Activated CD4-positive, alpha-beta T cell treated with anti-CD3 and anti-CD28 coated beads, Interleukin-2, amount 50 U/mL, for 1 hour (primary cell): ENCODE data around the gene DMD.
"Not testable (repeated sequence)": the region's sequence is repeated elsewhere in the genome, so short reads cannot be mapped to it uniquely, and the experiment has no call there.

Source experiments
- DNase-seq: peaks from one replicate; pipeline ENCODE4 v3.0.0-alpha.2; 2020

DMD gene

DNA sequence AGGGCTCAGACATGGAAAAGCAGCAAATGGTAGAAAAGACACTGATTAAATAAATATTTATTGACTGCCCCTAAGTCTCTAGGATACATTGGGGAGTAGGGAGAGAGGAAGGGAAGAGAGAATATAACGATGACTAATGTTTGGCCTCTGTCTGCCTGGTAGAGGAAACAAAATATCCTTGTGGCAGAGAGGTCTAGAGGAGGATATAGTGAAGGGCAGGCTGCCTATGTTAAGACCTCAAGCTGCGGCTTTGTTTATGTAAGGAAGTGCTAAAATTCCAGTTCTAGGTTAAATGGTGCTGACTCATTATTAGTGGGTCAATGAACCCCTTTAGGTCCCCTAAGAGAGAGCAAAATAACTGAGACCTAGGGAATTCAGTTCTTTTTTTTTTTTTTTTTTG is 1712.2 kb downstream of the DMD start:
- no peak for DNase-seq

DNA sequence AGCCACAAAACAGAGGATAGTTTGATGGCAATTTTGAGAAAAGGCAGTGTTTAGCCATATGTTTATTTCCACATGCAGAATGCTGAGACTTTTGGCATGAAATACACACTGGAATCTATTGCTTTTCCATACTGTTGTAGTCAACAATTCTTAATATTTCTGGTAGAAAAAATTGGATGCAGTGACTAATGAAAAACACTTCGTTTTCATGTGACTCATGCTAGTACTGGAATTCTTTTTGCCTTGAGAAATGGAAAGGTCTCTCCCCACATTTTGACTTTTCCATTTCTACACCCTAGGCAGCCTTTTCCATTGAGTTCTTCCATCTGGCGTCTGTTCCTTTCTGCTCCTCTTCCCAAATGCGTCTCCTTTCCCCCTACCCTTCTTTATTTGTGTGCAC is 1714.3 kb downstream of the DMD start:
- no peak for DNase-seq

DNA sequence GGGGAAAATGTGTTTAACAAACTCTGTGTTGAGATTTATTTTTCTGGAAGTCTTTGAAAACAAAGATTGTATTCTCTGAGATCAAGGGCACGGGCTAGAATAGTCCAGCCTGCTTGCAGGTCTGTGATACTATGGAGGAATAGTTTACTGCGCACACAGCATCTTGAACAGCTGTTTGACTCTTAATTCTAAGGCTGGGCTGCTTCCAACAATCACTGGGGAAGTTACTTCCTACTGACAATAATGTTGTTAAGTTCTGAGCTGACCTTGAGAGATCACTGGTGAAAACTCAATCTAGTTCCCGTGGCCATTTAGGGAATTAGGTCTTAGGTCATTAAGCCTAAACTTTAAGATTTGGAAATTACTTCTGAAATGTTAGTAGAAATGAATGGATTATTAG is 1723.4 kb downstream of the DMD start:
- DNase-seq, result no peak

DNA sequence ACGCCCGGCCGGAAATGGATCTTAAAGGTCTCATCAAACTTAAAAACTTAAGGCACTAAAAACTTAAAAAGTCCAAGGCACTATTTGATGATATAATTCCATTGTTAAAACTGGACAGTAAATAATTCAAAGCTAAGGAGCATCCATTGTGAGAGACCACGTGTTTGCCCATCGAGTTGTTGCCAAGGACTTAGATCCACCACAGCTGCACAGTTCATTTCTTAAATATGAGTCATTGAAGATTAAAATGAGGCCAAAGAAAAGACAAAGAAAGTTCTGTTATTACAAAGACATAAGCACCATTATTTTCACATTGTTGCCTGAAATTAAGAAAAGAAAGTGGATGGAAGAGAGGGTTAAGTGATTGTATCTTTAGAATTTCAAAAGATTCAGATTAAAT is 1728.0 kb downstream of the DMD start:
- no peak for DNase-seq

DNA sequence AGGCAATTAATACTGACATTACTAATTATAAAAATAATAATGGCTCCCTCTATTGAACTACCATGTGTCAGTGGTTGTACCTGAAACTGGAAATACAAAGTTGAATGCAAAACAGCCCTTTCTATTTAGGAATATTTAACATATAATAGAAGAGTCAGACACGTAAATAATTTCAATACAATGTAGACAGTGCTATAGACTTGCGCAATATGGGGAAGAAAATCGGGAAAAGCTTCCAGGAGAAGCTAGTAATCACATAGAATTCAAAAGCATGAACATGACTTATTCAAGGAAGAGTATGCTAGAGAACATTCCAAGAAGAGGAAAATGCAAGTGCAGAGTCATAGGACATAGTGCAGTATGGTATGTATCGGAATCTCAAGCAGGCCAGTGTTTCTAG is 1730.7 kb downstream of the DMD start:
- DNase-seq, result no peak

DNA sequence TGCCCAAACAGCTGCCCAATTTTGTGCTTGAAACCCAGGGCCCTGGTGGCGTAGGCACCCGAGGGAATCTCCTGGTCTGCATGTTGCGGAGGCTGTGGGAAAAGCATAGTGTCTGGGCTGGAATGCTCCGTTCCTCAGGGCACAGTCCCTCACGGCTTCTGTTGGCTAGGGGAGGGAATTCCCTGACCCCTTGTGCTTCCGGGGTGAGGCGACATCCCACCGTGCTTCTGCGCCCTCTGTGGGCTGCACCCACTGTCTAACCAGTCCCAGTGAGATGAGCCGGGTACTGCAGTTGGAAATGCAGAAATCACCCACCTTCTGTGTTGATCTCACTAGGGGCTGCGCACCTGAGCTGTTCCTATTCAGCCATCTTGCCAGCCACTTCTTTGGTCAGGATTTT is 1740.1 kb downstream of the DMD start:
- no peak for DNase-seq

DNA sequence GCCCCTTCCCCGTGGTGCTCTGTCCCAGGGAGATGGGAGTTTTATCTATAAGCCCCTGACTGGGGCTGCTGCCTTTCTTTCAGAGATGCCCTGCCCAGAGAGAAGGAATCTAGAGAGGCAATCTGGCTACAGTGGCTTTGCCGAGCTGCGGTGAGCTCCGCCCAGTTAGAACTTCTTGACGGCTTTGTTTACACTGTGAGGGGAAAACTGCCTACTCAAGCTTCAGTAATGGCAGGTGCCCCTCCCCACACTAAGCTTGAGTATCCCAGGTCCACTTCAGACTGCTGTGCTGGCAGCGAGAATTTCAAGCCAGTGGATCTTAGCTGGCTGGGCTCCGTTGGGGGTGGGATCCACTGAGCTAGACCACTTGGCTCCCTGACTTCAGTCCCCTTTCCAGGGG is 1740.6 kb downstream of the DMD start:
- DNase-seq, result not testable (repeated sequence)

DNA sequence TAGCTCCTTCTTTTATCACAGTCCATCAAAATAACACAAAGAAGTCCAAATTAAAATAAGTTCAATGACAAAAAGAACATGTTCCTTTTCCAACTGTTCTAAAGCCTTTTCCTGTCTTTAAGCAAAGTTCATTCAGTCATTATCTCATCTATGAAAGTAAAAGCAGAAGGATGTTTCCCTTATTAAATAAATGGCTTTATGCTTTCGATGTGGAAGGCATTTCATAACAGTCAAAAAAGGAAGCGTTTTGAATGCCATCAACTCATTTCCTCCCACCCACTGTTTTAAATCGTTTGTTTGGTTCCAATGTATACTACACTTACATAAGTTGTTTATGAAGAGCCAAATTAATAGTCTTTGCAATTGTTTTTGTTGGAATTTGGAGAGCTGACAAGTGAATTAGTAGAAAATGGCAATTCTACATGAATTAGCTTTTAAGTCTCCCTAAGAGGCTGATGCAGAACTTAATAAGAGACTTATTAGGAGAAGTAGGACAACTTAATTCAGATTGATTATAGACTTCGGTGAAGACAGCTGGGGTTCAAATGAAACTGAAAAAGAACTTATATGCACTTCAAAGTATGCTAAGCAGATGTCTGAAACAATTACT is 1746.9 kb downstream of the DMD start:
- no peak for DNase-seq

DNA sequence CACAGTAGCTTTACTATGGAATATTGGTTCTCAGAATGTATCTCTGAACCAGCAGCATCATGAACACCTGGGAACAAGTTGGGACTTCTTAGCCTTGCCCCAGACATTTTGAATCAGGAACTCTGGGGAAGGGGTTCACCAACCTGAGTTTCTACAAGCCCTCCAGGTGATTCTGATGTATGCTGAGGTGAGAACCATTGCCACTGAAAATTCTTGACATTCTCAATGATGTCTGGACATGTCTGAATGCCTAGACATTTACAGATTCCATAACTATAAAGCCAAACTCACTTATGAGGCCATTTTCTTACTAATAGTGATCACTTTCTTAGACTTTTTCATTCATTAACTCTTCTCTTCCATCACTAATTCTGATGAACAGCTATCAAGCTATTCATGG is 1750.1 kb downstream of the DMD start:
- no peak for DNase-seq

DNA sequence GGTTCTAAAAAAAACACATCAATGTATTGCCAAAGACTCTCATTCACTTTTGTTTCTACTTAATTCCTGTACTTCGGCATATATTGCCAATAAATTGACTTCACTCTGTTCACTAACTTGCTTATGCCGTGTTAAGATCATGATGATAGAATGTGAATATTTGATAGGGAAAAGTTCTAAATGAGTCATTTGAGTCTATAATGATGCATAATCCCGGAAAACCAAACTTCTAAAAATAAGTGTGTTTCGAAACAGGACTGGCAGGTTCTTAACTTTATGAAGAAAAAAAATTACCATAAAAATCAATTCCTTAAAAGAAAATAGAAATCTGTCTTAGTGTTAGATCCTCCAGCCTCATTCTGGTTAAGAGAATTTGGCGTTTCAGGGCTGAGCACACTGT is 1752.0 kb downstream of the DMD start:
- no peak for DNase-seq

DNA sequence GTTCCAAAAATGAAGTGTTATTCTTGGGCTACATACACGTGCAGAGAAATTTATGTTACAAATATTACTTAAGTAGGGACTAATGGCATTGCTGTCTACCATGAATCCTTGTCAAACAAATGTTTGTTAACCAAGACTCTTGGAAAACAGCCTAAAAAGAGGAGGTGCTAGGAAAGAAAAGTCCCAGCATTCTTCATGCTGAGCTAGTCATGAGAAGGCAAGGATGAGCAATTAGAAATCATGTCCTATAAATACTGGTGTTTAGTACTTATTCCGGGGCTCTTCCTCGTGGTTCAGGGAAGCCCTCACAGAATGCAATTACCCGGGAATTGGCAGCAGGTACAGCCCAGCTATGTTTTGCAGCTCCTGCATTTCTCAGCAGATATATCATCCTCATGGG is 1761.4 kb downstream of the DMD start:
- no peak for DNase-seq

DNA sequence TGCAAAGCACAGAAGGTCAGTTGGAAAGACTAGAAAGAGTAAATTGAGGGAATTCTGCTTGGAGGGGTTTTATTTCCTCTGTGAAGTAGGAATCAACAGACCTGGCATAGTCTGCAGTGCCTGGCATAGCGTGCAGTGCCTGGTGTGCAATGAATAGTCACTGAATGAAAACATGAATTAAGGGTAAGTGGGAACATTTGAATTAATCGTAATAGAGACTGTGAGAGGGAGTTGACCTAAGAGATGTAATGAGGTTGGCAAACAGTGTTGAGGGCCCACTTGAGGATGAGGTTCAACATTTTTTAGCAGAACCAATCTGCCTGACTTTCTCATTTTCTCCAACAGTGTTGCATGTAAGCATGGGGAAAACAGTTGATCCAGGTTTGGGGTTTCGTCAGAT is 1762.3 kb downstream of the DMD start:
- no peak for DNase-seq

DNA sequence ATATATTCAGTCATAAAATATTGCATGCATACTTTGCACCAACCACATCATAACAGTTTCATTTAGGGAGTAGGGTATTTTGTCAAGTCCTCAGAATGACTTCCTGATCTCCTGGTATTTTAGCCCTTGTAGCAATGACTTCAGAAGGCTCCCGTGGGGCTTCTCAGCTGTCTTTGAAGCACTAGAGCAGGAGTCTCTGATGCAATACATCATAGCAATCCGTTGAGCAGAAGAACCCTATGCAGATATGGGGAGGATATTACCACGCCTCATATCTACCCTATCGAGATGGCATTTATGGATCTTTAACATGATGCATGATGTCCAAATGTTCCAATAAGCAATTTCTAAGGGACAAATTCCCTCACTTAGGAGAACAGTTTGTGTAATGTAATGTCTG is 1765.8 kb downstream of the DMD start:
- DNase-seq, result no peak

DNA sequence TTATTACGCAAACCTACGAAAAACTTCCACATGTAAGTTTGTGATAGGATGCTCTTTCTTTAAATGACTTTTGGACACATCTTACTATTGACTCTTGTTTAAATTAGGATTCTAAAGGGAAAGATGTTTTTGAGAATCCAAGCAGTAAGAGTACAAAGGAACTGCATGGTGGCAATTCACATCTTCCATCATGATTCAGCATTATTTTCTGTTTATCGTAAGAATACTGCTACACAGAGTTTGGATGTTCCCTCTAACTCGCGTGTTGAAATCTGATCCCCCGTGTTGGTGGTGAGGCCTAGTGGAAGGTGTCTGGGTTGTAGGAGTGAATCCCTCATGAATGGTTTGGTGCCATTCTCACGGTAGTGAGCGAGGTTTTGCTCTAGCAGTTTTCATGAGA is 1767.7 kb downstream of the DMD start:
- DNase-seq, result no peak

DNA sequence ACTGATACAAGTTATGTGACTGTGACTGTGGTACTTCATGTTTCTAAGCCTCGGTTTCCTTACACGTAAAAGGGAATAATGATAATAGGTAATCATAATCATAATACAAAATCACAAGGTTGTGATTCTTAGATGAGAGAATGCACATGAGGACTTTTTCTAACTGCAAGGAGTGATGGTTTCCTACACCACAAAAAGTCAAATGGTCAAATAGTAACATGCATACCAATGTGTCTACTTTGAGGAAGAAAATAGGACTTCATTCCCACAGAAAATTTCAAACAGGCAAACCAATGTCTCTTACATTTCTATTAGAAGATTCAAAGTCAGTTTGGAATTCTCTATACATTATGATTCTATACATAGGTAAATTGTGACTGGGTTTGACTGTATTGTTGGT is 1770.8 kb downstream of the DMD start:
- DNase-seq, result no peak

DNA sequence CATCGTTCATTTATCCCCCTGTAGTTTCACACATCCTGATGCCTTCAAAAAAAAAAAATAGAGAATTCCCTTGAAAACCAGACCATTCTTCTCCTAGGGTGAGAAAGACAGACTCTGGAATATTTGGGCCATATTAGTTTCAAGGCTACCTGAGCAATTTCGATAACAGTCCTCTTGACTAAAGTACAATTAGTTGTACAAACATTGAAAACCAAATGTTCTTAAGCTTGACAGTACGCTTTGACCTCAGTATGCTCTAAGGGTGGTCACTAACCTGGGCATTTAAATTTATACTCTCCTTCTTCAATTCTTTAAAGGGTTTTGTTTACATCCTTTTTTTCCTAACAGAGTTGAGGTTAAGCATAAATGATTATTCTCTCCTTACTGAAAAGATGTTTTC is 1774.9 kb downstream of the DMD start:
- no peak for DNase-seq

DNA sequence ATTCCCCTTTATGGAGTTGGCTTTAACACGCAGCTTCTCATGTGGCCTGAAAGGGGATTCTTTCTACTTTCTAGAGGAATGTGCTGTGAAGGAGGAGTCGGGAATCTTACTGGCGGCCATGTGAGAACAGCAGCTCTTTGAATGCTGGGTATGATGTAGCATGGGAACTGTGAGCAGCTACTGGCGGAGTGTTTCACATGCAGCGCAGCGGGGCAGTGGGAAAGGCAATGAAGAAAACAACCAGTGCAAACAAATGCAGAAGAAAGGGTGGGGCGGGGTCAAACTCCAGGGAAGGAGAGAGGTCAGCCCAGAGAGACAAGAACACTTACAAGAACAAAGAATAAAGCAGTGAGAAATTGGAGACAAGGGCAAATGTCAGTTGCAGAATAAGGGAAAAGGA is 1775.8 kb downstream of the DMD start:
- DNase-seq, result no peak

DNA sequence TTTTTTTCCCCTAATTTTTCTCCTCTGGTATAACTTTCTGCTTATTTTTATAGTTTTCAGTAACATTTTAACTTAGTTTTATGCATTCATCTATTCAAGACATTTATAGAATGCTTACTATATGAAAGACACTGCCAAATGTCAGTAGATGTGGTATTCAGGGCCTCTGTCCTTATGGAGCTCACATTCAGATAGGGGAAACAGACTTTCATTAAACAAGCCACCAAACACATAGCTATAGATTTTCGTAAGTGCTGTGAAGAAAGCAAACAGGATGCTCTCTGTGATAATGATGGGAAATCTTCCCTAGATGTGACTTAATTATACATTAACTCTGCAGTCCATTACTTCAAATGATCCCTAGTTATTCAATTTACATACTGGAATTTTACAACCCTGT is 1777.5 kb downstream of the DMD start:
- no peak for DNase-seq

DNA sequence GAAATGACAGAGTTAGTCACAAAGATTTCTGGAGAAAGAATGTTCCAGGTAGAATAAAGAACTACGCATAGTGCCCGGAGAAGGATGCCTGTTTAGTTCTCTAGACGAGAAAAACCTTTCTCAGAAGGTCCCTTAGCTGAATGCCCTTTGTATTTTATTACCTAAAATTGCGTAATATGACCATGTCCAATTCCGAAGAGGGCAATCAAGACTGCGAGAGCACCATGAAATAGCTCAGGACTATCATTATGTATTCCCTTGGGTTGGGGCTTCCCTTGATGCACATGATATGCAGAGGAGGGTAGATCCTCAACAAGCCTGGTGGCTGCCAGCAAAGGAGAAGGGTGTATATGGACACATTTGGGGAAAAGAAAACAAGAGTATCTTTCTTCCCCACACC is 1781.4 kb downstream of the DMD start:
- DNase-seq, result no peak

DNA sequence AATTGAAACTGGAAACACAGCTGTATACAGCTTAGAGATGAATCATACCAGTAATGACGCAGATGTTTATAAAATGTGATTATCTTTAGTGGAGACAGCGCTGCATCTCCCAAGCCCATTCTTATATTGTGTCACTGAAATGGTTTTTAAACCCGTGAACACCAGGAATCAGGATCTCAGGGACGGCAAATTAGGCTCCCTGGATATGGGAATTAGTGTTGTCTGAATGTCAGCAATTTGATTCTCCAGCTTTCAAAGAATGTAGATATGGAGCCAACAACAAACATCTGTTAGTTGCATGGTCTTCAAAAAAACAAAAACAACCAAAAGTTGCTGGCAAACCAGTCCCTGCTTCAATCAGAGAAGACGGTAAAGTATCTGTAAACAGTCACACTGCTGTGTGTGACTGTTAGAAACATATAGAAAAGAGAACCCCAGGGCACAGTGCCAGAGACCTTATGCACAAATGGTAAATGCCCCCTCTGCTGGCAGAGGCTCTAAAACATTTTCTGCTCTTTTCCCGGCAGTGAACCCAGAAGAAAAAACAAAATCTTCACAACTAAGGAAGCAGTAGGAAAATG is 1787.7 kb downstream of the DMD start:
- DNase-seq, result no peak

DNA sequence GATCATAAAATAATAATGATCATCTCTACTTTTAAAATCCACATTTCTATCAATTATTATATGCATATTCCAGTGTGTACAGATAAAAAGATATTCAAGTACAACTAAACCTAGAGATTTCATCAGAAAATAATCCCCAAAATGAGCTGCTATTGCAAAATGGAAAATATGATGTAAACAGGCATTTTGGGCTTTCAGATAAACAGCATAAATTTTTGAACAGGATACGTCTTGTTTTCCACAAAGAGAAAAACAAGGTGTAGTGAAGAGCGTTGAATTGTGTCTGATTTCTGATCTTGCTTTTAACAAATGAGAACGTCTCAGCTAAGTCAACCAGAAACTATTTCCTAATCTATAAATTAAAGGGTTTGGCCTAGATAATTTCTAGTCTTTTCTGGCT is 1789.9 kb downstream of the DMD start:
- DNase-seq, result no peak

DNA sequence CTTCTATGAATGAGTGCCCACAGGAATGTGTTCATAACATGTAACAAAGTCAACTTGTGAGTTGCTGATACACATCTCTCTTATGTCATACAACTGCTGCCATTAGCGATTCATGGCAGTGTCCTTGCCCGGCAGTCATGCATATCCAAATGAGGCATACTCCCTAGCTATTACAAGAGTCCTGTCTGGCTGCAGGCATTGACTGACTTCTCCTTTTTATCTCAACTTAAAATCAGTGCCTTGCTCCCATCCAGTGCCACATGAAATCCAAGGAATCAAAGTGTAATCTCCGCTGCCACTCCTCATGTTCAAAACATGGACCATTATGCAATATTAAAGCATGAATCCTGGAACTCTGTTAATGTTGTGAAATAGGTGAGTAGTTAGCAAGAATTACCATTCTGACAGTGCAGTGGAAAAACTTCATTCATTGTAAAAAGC is 1790.6 kb downstream of the DMD start:
- no peak for DNase-seq

DNA sequence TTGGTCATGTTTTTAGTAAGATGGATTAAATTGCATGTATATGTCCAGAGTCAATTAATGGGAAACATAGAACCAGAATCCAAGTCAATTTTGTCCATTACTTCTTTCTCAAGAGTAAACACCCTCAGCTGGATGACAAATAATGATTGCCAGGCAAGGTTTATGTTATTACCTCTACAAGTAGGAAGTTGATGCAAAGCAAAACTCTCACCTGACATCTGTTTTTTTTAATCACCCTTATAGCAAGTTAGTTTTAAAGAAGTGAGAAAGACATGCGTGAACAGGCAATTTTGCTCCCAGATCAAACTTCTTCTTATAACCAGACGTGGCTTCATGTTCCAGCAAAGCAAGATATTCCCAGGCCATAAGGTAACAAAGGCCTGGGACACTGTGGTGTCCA is 1791.0 kb downstream of the DMD start:
- DNase-seq, result no peak

DNA sequence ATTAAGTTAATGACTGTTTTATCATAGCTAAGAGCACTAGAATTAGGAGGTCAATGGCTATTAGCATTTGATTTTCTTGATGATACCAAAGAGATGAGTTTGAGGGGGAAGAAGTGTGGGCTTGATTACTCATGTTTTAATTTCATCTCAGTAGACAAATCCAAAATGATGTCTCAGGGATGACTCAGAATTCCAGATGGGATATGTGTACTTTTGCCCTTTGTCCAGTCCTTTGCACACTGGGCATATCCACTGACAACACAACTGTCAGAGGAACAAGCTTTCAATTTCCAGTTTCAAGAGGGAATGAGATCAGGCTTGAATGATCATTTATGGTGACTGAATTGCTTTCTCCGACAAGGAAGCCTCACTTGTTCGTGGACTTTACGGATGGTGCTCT is 1814.2 kb downstream of the DMD start:
- DNase-seq, result no peak

DNA sequence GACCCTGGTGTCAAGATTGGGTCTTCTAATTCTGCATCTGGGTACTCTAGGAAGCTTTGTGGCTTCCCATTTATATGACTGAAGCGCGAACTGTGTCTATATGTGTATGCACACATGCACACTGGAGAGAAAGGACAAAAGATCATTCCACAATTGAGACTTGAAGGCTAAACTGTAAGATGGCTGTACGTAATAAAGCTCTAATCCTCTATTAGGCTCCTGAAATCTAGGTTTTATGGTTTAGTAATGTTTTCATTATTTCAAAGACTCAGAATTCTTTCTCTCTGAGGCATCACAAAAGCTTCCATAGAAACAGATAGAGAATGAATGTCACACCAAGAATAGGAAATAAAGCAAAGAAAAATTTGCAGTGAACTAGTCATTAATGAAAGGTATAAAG is 1818.8 kb downstream of the DMD start:
- no peak for DNase-seq

DNA sequence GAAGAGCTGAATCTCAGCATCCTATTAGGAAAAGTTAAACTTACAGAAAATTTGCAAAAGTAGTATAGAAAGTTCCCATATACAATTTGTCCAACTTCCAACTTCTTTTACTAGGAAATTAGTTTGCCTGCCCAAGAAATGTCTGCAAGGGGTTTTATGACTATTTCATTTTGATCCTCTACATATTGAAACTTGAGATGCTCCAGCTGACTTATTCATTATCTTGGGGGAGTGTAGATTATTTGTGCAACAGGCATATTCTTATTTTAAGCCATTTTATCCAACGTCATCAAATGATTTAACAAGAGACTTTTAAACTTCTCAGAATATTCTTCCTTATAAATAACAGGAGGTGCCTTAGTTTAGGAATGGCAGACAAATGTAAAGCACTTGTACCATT is 1822.4 kb downstream of the DMD start:
- DNase-seq, result no peak
